RWPE1 (cell line): ENCODE measurements around the gene SLC25A1.

Experiments used
- CTCF ChIA-PET: fragments of 350-600 bp; sonication (Branson Sonifier 250); formaldehyde crosslinking; extraction: SDS; loops from one replicate; lab custom pipeline; 2021; lab: Yijun Ruan, JAX
- POLR2A ChIA-PET: fragments of 400-600 bp; formaldehyde crosslinking; extraction: SDS; loops from one replicate; lab custom pipeline; 2020; ENCODE audit warnings: antibody characterized with exemption; ENCODE audit not compliant: low non-redundant PET; lab: Yijun Ruan, JAX
- DNase-seq: peaks from one replicate; pipeline ENCODE4 v3.0.0; 2012; ENCODE audit warnings: low spot score
- H3K27ac ChIP-seq: fragments of 450-650 bp; 2 replicates; pipeline ENCODE4 v1.5.1; 2017
- TF ChIP-seq, protein P1 (sequence below): fragments of 450-650 bp; conservative IDR thresholded peaks from 2 replicates; pipeline ENCODE4 v1.5.1; 2017; ENCODE audit warnings: low read depth, mild to moderate bottlenecking

The SLC25A1 gene

DNA sequence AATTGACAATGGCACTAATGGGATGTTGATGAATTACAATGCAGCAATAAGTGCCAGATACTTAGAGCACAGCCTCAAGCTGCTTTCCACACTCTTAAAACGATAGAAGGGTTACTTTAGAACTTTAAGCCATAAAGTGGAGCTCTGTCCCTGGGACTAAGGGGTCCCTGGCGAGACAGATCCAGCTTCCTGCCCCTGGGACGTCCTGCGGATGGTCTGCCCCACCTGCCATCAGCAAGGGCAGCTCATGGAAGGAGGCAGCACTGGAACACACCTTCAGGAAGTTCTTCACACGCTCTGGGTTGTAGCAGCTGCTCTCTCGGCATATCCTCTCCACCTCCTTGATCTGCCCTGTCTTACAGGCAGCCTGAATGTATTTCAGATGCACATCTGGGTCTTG, 45.1 kb upstream of the SLC25A1 start:
- no peak for DNase-seq
- CTCF ChIA-PET, result interaction anchor here (0.5 kb wide), 1 partner anchor 26 kb away, joined by 7 read pairs; no protein-coding TSS in a partner anchor
- POLR2A ChIA-PET, result no interaction called here

DNA sequence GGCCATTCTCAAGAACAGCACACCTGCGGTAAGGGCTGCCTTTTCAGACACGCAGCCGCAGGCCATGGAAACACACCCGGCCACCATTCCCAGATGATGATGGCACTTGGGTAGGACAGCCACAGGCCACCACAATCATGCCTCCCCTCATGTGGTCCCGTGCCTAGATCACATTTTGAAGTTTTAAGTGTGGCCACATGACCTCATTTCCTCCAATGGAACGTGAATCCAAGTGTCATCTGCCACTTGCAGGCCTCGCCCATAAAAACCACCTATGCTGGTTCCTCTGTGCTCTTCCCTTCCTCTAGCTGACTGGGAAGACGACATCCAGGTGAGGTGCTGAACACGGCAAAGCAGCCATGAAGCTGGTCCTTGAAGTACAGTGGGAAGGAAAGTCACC, 44.6 kb upstream of the SLC25A1 start:
- ChIA-PET POLR2A (no interaction called here), CTCF (no interaction called here)
- no peak for DNase-seq
- TF ChIP-seq, protein P1, sequence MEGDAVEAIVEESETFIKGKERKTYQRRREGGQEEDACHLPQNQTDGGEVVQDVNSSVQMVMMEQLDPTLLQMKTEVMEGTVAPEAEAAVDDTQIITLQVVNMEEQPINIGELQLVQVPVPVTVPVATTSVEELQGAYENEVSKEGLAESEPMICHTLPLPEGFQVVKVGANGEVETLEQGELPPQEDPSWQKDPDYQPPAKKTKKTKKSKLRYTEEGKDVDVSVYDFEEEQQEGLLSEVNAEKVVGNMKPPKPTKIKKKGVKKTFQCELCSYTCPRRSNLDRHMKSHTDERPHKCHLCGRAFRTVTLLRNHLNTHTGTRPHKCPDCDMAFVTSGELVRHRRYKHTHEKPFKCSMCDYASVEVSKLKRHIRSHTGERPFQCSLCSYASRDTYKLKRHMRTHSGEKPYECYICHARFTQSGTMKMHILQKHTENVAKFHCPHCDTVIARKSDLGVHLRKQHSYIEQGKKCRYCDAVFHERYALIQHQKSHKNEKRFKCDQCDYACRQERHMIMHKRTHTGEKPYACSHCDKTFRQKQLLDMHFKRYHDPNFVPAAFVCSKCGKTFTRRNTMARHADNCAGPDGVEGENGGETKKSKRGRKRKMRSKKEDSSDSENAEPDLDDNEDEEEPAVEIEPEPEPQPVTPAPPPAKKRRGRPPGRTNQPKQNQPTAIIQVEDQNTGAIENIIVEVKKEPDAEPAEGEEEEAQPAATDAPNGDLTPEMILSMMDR, result no peak
- H3K27ac ChIP-seq, result no peak overlapping the region

More for the DNA sequence above, 45.1 kb upstream of the SLC25A1 start:
- H3K27ac ChIP-seq, result no peak overlapping the region
- TF ChIP-seq, protein P1, result no peak

DNA sequence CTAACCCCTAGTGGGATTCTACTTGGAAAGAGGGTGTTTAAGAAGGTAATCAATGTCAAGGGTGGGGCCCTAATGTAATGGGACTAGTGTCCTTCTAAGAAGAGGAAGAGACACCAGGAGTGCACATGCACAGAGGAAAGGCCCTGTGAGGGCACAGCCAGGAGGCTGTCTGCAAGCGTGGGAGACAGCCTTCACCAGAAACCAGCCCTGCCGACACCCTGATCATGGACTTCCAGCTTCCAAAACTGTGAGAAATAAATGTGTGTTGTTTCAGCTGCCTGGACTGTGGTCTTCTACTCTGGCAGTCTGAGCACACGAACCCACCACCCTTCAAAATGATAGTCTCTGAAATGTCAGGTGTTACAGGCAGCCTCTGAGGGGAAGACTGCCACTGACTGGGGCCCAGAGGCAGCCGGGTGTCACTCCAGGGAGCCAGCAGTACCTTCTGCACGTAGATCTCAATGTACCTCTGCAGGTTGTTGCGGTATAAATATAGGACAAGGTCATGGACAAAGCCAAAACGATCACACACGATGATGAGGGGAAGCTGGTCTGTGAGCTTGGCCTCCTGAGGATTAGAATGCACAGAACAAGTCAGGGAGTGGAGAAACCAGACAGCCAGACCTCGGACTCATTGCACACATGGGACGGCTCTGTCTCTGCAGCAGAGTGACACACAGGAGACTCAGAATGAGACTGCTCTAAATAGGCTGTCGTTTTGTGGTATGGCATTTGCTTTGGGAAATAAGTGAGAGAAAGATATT, 43.9 kb upstream of the SLC25A1 start:
- TF ChIP-seq, protein P1, result no peak
- POLR2A ChIA-PET, result no interaction called here
- CTCF ChIA-PET, result no interaction called here
- H3K27ac ChIP-seq, result no peak overlapping the region
- DNase-seq, result no peak

DNA sequence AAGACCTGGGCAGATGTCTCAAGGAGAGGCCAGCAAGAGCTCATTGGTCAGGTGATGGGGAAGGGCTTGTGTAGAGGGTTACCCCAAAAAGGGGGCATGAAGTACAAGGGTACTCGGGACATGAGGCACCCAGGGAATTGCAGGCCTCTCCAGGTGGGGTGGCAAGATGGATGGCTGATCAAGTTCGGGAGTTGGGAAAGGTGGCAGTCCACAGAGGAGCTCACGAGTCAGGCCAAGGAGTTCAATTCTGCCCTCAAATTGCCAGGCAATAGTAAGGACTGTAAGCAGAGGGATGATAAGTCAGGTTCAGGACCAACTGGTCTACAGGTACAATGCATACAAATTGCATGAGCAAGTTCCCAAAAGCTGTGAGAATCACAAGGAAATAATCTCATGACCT, 42.3 kb upstream of the SLC25A1 start:
- CTCF ChIA-PET, result no interaction called here
- POLR2A ChIA-PET, result no interaction called here
- TF ChIP-seq, protein P1, result no peak
- DNase-seq, result no peak
- H3K27ac ChIP-seq, result no peak overlapping the region

DNA sequence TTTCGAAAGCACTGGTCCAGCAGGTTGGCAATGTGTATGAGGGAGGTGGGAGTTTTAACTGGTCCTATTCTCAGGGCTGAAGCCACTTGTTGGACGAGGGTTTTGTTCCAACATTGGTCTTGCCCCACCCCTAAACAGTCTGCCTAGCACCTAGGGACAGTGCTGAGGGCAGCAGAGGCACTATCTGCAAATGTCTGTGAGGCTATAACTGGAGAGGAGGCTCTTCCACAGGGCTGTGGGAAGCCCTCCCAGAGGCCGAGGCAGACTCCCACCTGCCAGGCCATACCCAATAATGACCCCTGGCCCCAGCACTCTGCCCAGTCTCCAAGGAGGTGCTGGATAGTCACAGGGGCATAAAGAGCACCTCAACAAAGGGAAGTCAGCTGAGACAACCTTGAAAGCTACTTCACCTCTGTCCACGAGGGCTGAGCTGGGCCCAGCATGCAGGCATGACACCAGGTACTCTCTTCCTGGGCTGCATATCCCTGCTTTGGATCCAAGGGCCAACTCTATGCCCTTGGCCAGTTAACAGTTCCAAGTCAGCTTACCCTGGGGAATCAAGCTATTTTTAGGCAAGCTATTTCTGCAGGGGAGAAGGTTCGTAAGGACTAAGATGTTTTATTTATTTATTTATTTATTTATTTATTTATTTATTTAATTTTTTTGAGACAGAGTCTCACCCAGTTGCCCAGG, 40.2 kb upstream of the SLC25A1 start:
- peak overlapping the region; percentile 44 for H3K27ac ChIP-seq
- TF ChIP-seq, protein P1, result no peak
- CTCF ChIA-PET, result interaction anchor here (0.5 kb wide), 1 partner anchor 176 kb away, joined by 3 read pairs; no protein-coding TSS in a partner anchor
- DNase-seq, result no peak
- POLR2A ChIA-PET, result no interaction called here

DNA sequence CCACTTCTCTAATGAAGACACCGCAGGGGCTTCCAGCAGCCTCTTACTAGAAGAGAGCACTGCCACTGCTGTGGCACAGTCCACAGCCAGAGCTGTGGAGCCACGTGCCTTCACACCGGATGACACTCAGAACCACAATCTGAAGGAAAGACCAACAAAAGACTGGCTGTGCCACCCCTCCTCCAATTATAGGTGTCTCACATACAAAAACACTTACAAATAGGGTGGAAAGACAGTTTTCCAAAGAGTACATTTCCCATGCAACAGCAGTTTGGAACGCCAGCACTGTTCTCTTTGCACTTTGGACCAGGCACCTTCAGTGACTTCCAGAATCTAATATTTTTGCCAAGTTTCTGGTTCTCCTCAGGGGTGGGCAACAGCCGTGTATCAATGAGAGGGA, 38.0 kb upstream of the SLC25A1 start:
- ChIA-PET CTCF (no interaction called here), POLR2A (no interaction called here)
- no peak overlapping the region for H3K27ac ChIP-seq
- no peak for DNase-seq
- TF ChIP-seq, protein P1, result no peak
